GM21529 (cell line): ENCODE data around the gene MBP.

Experiments used
- ATAC-seq: cut with Tn5 transposase; IDR thresholded peaks from one replicate; pipeline ENCODE4 v1.9.1; 2021; ENCODE audit not compliant: unreplicated experiment

The MBP gene

GRCh38 chr18:77068321-77069312 is 64.0 kb downstream of the MBP start:
- ATAC-seq, result peak; percentile 30

GRCh38 chr18:77067291-77068061 is 65.1 kb downstream of the MBP start:
- peak; percentile 26 for ATAC-seq

GRCh38 chr18:77066689-77067088 is 65.9 kb downstream of the MBP start:
- ATAC-seq, result no peak

GRCh38 chr18:77066101-77066500 is 66.5 kb downstream of the MBP start:
- no peak for ATAC-seq

GRCh38 chr18:77065221-77065981 is 67.2 kb downstream of the MBP start:
- ATAC-seq, result peak; percentile 28

- peak; percentile 47 for ATAC-seq
Measured at GRCh38 chr18:77063260-77063659, 69.3 kb downstream of the MBP start.

GRCh38 chr18:77062518-77063003 is 70.0 kb downstream of the MBP start:
- peak; percentile 50 for ATAC-seq

GRCh38 chr18:77061946-77062517 is 70.6 kb downstream of the MBP start:
- ATAC-seq, result peak; percentile 40

GRCh38 chr18:77061281-77061945 is 71.2 kb downstream of the MBP start:
- ATAC-seq, result no peak

- ATAC-seq, result no peak
Measured at GRCh38 chr18:77060151-77060550, 72.4 kb downstream of the MBP start.

- ATAC-seq, result no peak
Measured at GRCh38 chr18:77059294-77059916, 73.2 kb downstream of the MBP start.

GRCh38 chr18:77058290-77058835 is 74.2 kb downstream of the MBP start:
- no peak for ATAC-seq

GRCh38 chr18:77057006-77057395 is 75.6 kb downstream of the MBP start:
- no peak for ATAC-seq

GRCh38 chr18:77056344-77057005 is 76.1 kb downstream of the MBP start:
- no peak for ATAC-seq

GRCh38 chr18:77055429-77056300 is 76.9 kb downstream of the MBP start:
- ATAC-seq, result no peak

GRCh38 chr18:77054606-77055428 is 77.8 kb downstream of the MBP start:
- ATAC-seq, result peak; percentile 81

GRCh38 chr18:77054288-77054605 is 78.3 kb downstream of the MBP start:
- peak; percentile 11 for ATAC-seq
